H9 (cell line): ENCODE measurements around the gene GRID1. TPM values are rescaled to one million over a fixed set of nuclear protein-coding genes. Genes with fewer than 3 reads are reported as not detected.

ENCODE experiments used
- DNase-seq: peaks from one replicate; pipeline ENCODE4 v3.0.0-alpha.2; 2017
- H2AFZ ChIP-seq: one replicate; pipeline ENCODE4 v1.6.1; 2013; ENCODE audit warnings: mild to moderate bottlenecking, low read length, control low read depth, moderate library complexity
- H2AK5ac ChIP-seq: 2 replicates; pipeline ENCODE4 v1.6.1; 2013; ENCODE audit warnings: low read length, control low read depth, mixed read lengths; ENCODE audit not compliant: insufficient read length
- H2BK120ac ChIP-seq: one replicate; pipeline ENCODE4 v1.6.1; 2013; ENCODE audit warnings: low read depth, mild to moderate bottlenecking, low read length, control low read depth, inconsistent platforms; ENCODE audit not compliant: poor library complexity, severe bottlenecking
- H2BK12ac ChIP-seq: 2 replicates; pipeline ENCODE4 v1.6.1; 2013; ENCODE audit warnings: low read length, control low read depth, mixed read lengths, low read depth; ENCODE audit not compliant: insufficient read length
- H2BK15ac ChIP-seq: 2 replicates; pipeline ENCODE4 v1.6.1; 2013; ENCODE audit warnings: low read depth, low read length, control low read depth
- H2BK20ac ChIP-seq: one replicate; pipeline ENCODE4 v1.6.1; 2013; ENCODE audit warnings: low read depth, mild to moderate bottlenecking, low read length, control low read depth, inconsistent platforms; ENCODE audit not compliant: poor library complexity, severe bottlenecking
- H2BK5ac ChIP-seq: 2 replicates; pipeline ENCODE4 v1.6.1; 2013; ENCODE audit warnings: low read length, control low read depth, mixed read lengths; ENCODE audit not compliant: insufficient read length
- H3K14ac ChIP-seq: 2 replicates; pipeline ENCODE4 v1.6.1; 2013; ENCODE audit warnings: low read length, control low read depth; ENCODE audit not compliant: insufficient read depth
- H3K18ac ChIP-seq: 2 replicates; pipeline ENCODE4 v1.6.1; 2013; ENCODE audit warnings: low read depth, mild to moderate bottlenecking, mixed read lengths, low read length, control low read depth; ENCODE audit not compliant: insufficient read length
- H3K23ac ChIP-seq: 2 replicates; pipeline ENCODE4 v1.6.1; 2013; ENCODE audit warnings: low read length, control low read depth, mixed read lengths, low read depth; ENCODE audit not compliant: insufficient read length
- H3K23me2 ChIP-seq: 2 replicates; pipeline ENCODE4 v1.6.1; 2013; ENCODE audit warnings: low read depth, mild to moderate bottlenecking, mixed read lengths, low read length, control low read depth; ENCODE audit not compliant: insufficient read length, poor library complexity, severe bottlenecking
- H3K27ac ChIP-seq: 2 replicates; pipeline ENCODE4 v1.5.1; 2013; ENCODE audit warnings: low read length, control low read depth, mixed read lengths, low read depth; ENCODE audit not compliant: insufficient read length
- H3K27me3 ChIP-seq: 2 replicates; pipeline ENCODE4 v1.6.1; 2013; ENCODE audit warnings: low read length, control low read depth, inconsistent platforms; ENCODE audit not compliant: insufficient read depth
- H3K4ac ChIP-seq: 2 replicates; pipeline ENCODE4 v1.6.1; 2013; ENCODE audit warnings: low read depth, mild to moderate bottlenecking, control low read depth, inconsistent platforms, low read length, moderate library complexity
- H3K4me1 ChIP-seq: 2 replicates; pipeline ENCODE4 v1.6.1; 2013; ENCODE audit warnings: low read length, control low read depth, inconsistent platforms; ENCODE audit not compliant: insufficient read depth
- H3K4me2 ChIP-seq: 2 replicates; pipeline ENCODE4 v1.6.1; 2013; ENCODE audit warnings: low read length, control low read depth, mixed read lengths; ENCODE audit not compliant: insufficient read length, insufficient read depth
- H3K56ac ChIP-seq: 2 replicates; pipeline ENCODE4 v1.6.1; 2013; ENCODE audit warnings: low read depth, mild to moderate bottlenecking, mixed read lengths, low read length, control low read depth; ENCODE audit not compliant: insufficient read length
- H3K79me1 ChIP-seq: 2 replicates; pipeline ENCODE4 v1.6.1; 2013; ENCODE audit warnings: low read depth, mild to moderate bottlenecking, moderate library complexity, low read length, control low read depth, inconsistent platforms; ENCODE audit not compliant: insufficient read depth, poor library complexity, severe bottlenecking
- H3K79me2 ChIP-seq: 2 replicates; pipeline ENCODE4 v1.6.1; 2013; ENCODE audit warnings: low read length, control low read depth, inconsistent platforms; ENCODE audit not compliant: insufficient read depth
- H3K9ac ChIP-seq: 2 replicates; pipeline ENCODE4 v1.6.1; 2013; ENCODE audit warnings: low read length, control low read depth, mixed read lengths; ENCODE audit not compliant: insufficient read length; ENCODE audit errors: extremely low read depth
- H3K9me3 ChIP-seq: one replicate; pipeline ENCODE4 v1.6.1; 2013; ENCODE audit warnings: low read depth, low read length, inconsistent platforms; ENCODE audit not compliant: control insufficient read depth
- H3T11ph ChIP-seq: one replicate; pipeline ENCODE4 v1.6.1; 2013; ENCODE audit warnings: mild to moderate bottlenecking, low read length, control low read depth, inconsistent platforms
- H4K20me1 ChIP-seq: one replicate; pipeline ENCODE4 v1.6.1; 2013; ENCODE audit not compliant: control insufficient read depth, insufficient read length, insufficient read depth
- H4K5ac ChIP-seq: 2 replicates; pipeline ENCODE4 v1.6.1; 2013; ENCODE audit warnings: low read depth, mild to moderate bottlenecking, mixed read lengths, low read length, control low read depth; ENCODE audit not compliant: insufficient read length
- H4K8ac ChIP-seq: replicated peaks from 2 replicates; pipeline ENCODE4 v1.6.1; 2013; ENCODE audit warnings: low read length, control low read depth, mixed read lengths, low read depth; ENCODE audit not compliant: insufficient read length
- H4K91ac ChIP-seq: 2 replicates; pipeline ENCODE4 v1.6.1; 2013; ENCODE audit warnings: low read depth, mild to moderate bottlenecking, moderate library complexity, mixed read lengths, low read length, control low read depth; ENCODE audit not compliant: insufficient read length
- H3K27ac Mint-ChIP-seq, 3 experiments: 2 replicates in 2 of 3; 3 replicates in 1 of 3; pipeline ENCODE4 v1.8.0; 2020 to 2021; ENCODE audit warnings: mixed read lengths in 3 of 3, mild to moderate bottlenecking in 1 of 3, moderate library complexity in 1 of 3
- H3K27me3 Mint-ChIP-seq: 2 replicates; pipeline ENCODE4 v1.8.0; 2021; ENCODE audit warnings: low read depth, mild to moderate bottlenecking, moderate library complexity, mixed read lengths
- H3K36me3 Mint-ChIP-seq, 3 experiments: 2 replicates in 2 of 3; 3 replicates in 1 of 3; pipeline ENCODE4 v1.8.0; 2020 to 2021; ENCODE audit warnings: low read depth in 3 of 3, mixed read lengths in 3 of 3; ENCODE audit not compliant: insufficient read depth in 1 of 3
- H3K4me1 Mint-ChIP-seq, 2 experiments: 2 replicates each; pipeline ENCODE4 v1.8.0; 2020; ENCODE audit warnings: mixed read lengths in 2 of 2
- H3K4me3 Mint-ChIP-seq, 2 experiments: 2 replicates in 1 of 2; 3 replicates in 1 of 2; pipeline ENCODE4 v1.8.0; 2020 to 2021; ENCODE audit warnings: mild to moderate bottlenecking in 2 of 2, mixed read lengths in 2 of 2, moderate library complexity in 1 of 2
- H3K9me3 Mint-ChIP-seq, 2 experiments: 2 replicates in 1 of 2; 3 replicates in 1 of 2; pipeline ENCODE4 v1.8.0; 2020; ENCODE audit warnings: mild to moderate bottlenecking in 2 of 2, mixed read lengths in 2 of 2, moderate library complexity in 1 of 2
- WGBS: extraction: QIAGEN DNeasy Blood & Tissue Kit; methylation state at CpG from one replicate; pipeline ENCODE4 v1.1.7; 2013; ENCODE audit warnings: missing lambda C conversion rate, low lambda C conversion rate, mixed read lengths; ENCODE audit not compliant: insufficient read length; ENCODE audit errors: extremely low coverage; 5-methylcytosine and 5-hydroxymethylcytosine counted together
- total RNA-seq: library from RNA; stranded (reverse); gene quantifications from 2 replicates; pipeline ENCODE4 v1.2.1, GENCODE V29; 2021
- TF ChIP-seq, protein P1 (sequence below): fragments of 200-600 bp; sonication (generic); conservative IDR thresholded peaks from 3 replicates; pipeline ENCODE4 v1.8.0; 2021; ENCODE audit warnings: antibody characterized with exemption, mild to moderate bottlenecking

GRID1 gene
- total RNA-seq, 1 experiment from 2014 or later, result 0.35 TPM

DNA sequence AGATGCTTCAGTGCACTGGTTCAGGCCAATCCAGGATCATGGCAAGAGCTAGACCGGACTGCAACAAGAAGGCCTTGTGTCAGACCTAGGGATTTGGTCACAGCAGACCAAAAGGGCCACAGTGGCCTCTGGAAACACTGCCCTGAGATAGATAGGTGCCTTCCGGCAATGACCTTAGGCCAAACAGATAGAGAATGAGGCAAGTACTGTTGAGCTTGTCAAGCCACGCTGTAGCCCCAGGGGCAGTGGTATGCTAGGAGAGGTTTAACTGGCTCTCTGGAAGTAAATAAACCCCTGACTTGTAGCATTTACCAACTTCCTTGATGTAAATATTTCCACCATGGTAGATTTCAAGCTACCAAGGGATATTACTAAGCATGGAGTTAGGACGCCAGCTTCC is 197.5 kb downstream of the GRID1 start:
- no peak overlapping the region for H2BK15ac ChIP-seq

More for the DNA sequence above, 197.5 kb downstream of the GRID1 start:
- Histone ChIP-seq H3K18ac (no peak overlapping the region), H2BK20ac (no peak overlapping the region), H4K91ac (no peak overlapping the region), H2BK120ac (no peak overlapping the region), H3K9me3 (no peaks in the 10 kb centered on the region), H4K8ac (no peak overlapping the region), H3K79me1 (no peaks in the 10 kb centered on the region), H3K79me2 (no peaks in the 10 kb centered on the region), H3K27ac (no peak overlapping the region), H2BK12ac (no peak overlapping the region), H2BK5ac (no peak overlapping the region), H3T11ph (no peak overlapping the region), H4K5ac (no peak overlapping the region), H3K14ac (no peak overlapping the region; the same call in 1 of the 2 replicates), H3K4ac (no peak overlapping the region), H2AK5ac (no peak overlapping the region), H3K9ac (no peak overlapping the region), H3K23me2 (no peaks in the 10 kb centered on the region), H3K27me3 (no peaks in the 10 kb centered on the region), H2AFZ (no peak overlapping the region), H3K23ac (no peak overlapping the region), H4K20me1 (no peaks in the 10 kb centered on the region), H3K4me2 (no peak overlapping the region), H3K56ac (no peak overlapping the region), H3K4me1 (no peaks in the 10 kb centered on the region)
- H3K27me3 Mint-ChIP-seq, result peaks cover 2% of the 10 kb centered on the region; the same call in 1 of the 2 replicates
- H3K4me3 Mint-ChIP-seq, result no peak overlapping the region
- no peaks in the 10 kb centered on the region for H3K9me3 Mint-ChIP-seq
- DNase-seq, result no peak
- no CpG with 5 or more reads among the region's 4 CpGs for WGBS
- TF ChIP-seq, protein P1, sequence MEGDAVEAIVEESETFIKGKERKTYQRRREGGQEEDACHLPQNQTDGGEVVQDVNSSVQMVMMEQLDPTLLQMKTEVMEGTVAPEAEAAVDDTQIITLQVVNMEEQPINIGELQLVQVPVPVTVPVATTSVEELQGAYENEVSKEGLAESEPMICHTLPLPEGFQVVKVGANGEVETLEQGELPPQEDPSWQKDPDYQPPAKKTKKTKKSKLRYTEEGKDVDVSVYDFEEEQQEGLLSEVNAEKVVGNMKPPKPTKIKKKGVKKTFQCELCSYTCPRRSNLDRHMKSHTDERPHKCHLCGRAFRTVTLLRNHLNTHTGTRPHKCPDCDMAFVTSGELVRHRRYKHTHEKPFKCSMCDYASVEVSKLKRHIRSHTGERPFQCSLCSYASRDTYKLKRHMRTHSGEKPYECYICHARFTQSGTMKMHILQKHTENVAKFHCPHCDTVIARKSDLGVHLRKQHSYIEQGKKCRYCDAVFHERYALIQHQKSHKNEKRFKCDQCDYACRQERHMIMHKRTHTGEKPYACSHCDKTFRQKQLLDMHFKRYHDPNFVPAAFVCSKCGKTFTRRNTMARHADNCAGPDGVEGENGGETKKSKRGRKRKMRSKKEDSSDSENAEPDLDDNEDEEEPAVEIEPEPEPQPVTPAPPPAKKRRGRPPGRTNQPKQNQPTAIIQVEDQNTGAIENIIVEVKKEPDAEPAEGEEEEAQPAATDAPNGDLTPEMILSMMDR, result no peak
- peaks cover 0 to under 1% of the 10 kb centered on the region in 2 experiments; a peak in 1 of 4 replicates for H3K4me1 Mint-ChIP-seq
- H3K36me3 Mint-ChIP-seq, result no peaks in the 10 kb centered on the region
- H3K27ac Mint-ChIP-seq, result no peak overlapping the region
